ENCODE measurements around the gene FOXN4. TPM values are rescaled to one million over a fixed set of nuclear protein-coding genes. Genes with fewer than 3 reads are reported as not detected.

FOXN4 gene
- total and polyA plus RNA-seq, 8 donors: 0.12 TPM; not detected in 7

DNA sequence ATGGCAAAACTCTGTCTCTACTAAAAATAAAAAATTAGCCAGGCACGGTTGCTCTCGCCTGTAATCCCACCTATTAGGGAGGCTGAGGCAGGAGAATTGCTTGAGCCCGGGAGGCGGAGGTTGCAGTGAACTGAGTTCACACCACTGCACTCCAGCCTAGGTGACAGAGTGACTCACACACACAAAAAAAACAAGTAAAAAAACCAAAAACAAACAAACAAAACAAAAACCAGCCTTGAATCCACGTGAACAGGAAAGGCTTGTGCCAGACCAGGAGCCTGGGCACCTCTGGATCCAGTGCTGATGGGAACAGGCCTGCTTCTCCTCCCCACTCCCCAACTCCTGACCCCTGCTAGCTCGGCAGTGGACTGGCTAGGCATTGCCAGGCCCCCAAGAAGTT lies 3.5 kb downstream of the FOXN4 start:
- Histone ChIP-seq H3K36me3 (no peaks in the 10 kb centered on the region), H3K9me3 (no peaks in the 10 kb centered on the region), H3K27me3 (peaks cover 0 to 2% (median 0%) of the 10 kb centered on the region in 4 donors), H3K4me3 (no peak overlapping the region), H3K4me1 (peaks cover 0 to 10% (median 8%) of the 10 kb centered on the region in 3 donors), H3K27ac (no peak overlapping the region)
- TF ChIP-seq, protein P1, sequence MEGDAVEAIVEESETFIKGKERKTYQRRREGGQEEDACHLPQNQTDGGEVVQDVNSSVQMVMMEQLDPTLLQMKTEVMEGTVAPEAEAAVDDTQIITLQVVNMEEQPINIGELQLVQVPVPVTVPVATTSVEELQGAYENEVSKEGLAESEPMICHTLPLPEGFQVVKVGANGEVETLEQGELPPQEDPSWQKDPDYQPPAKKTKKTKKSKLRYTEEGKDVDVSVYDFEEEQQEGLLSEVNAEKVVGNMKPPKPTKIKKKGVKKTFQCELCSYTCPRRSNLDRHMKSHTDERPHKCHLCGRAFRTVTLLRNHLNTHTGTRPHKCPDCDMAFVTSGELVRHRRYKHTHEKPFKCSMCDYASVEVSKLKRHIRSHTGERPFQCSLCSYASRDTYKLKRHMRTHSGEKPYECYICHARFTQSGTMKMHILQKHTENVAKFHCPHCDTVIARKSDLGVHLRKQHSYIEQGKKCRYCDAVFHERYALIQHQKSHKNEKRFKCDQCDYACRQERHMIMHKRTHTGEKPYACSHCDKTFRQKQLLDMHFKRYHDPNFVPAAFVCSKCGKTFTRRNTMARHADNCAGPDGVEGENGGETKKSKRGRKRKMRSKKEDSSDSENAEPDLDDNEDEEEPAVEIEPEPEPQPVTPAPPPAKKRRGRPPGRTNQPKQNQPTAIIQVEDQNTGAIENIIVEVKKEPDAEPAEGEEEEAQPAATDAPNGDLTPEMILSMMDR (IDR thresholded peaks at IDR 0.05): no peak
- ATAC-seq (no peak), DNase-seq (no peak), FAIRE-seq (no peak)
- intact Hi-C loops (cut with DNase I): no loop called here
- WGBS, 2 donors: 64 to 67% methylated on average over 6 of the region's 6 CpGs

- ATAC-seq (no peak), FAIRE-seq (no peak), DNase-seq (no peak)
- TF ChIP-seq, protein P1 (IDR thresholded peaks at IDR 0.05): no peak
- no peaks in the 10 kb centered on the region for H3K36me3 ChIP-seq
- H3K4me1 ChIP-seq: peaks cover 0 to 8% (median 7%) of the 10 kb centered on the region in 3 donors
- no peaks in the 10 kb centered on the region for H3K9me3 ChIP-seq
- intact Hi-C loops (cut with DNase I): no loop called here
- peaks cover 0 to 2% (median 0%) of the 10 kb centered on the region in 4 donors for H3K27me3 ChIP-seq
- 50 to 55% methylated on average over 8 of the region's 8 CpGs for WGBS, 2 donors
- no peak overlapping the region for H3K27ac ChIP-seq
- H3K4me3 ChIP-seq: no peak overlapping the region
Observed at GRCh38 chr12:109304485-109304884, 4.6 kb downstream of the FOXN4 start.

GRCh38 chr12:109302770-109303169 lies 6.3 kb downstream of the FOXN4 start:
- Histone ChIP-seq H3K36me3 (no peaks in the 10 kb centered on the region), H3K27me3 (no peaks in the 10 kb centered on the region), H3K9me3 (no peaks in the 10 kb centered on the region), H3K4me1 (no peaks in the 10 kb centered on the region), H3K27ac (no peak overlapping the region), H3K4me3 (no peak overlapping the region)
- TF ChIP-seq, protein P1 (IDR thresholded peaks at IDR 0.05): no peak
- ATAC-seq: no peak
- intact Hi-C loops (cut with DNase I): no loop called here
- no peak for DNase-seq
- no peak for FAIRE-seq
- 64 to 66% methylated on average over 5 of the region's 5 CpGs for WGBS, 2 donors

- intact Hi-C loops (cut with DNase I): no loop called here
- no peak for ATAC-seq
- no peaks in the 10 kb centered on the region for H3K4me1 ChIP-seq
- 25 to 27% methylated on average over 2 of the region's 2 CpGs for WGBS, 2 donors
- H3K36me3 ChIP-seq: no peaks in the 10 kb centered on the region
- H3K27ac ChIP-seq: no peak overlapping the region
- TF ChIP-seq, protein P1 (IDR thresholded peaks at IDR 0.05): no peak
- DNase-seq: no peak
- no peaks in the 10 kb centered on the region for H3K9me3 ChIP-seq
- H3K4me3 ChIP-seq: no peak overlapping the region
- no peak for FAIRE-seq
- no peaks in the 10 kb centered on the region for H3K27me3 ChIP-seq
Observed at GRCh38 chr12:109302358-109302757, 6.7 kb downstream of the FOXN4 start.

GRCh38 chr12:109301643-109302168 lies 7.4 kb downstream of the FOXN4 start:
- H3K27me3 ChIP-seq: no peaks in the 10 kb centered on the region
- no peak for ATAC-seq
- no peak for FAIRE-seq
- H3K27ac ChIP-seq: no peak overlapping the region
- H3K4me3 ChIP-seq: no peak overlapping the region
- DNase-seq: no peak
- no peaks in the 10 kb centered on the region for H3K4me1 ChIP-seq
- no peaks in the 10 kb centered on the region for H3K9me3 ChIP-seq
- TF ChIP-seq, protein P1 (IDR thresholded peaks at IDR 0.05): no peak
- WGBS, 2 donors: 66 to 79% methylated on average over 3 of the region's 3 CpGs
- H3K36me3 ChIP-seq: no peaks in the 10 kb centered on the region
- intact Hi-C loops (cut with DNase I): no loop called here
